ENCODE data around the gene TSHZ3.

TSHZ3 gene

GRCh38 chr19:31347354-31347753 is 1.9 kb downstream of the TSHZ3 start:
- peak overlapping the region; percentile 72 for H3K4me3 ChIP-seq (replicated peaks; ENCODE audit: low read depth, low read length)
- TF ChIP-seq CTCF (IDR thresholded peaks at IDR 0.05; ENCODE audit: low read length, missing control alignments): no peak
- no peak for DNase-seq (ENCODE audit: low read depth)

- no peak overlapping the region for H3K4me3 ChIP-seq (replicated peaks; ENCODE audit: low read depth, low read length)
- no peak for TF ChIP-seq CTCF (IDR thresholded peaks at IDR 0.05; ENCODE audit: low read length, missing control alignments)
- DNase-seq (ENCODE audit: low read depth): no peak
Measured at GRCh38 chr19:31346184-31347059, 2.8 kb downstream of the TSHZ3 start.

GRCh38 chr19:31344403-31344802 is 4.8 kb downstream of the TSHZ3 start:
- TF ChIP-seq CTCF (IDR thresholded peaks at IDR 0.05; ENCODE audit: low read length, missing control alignments): no peak
- no peak overlapping the region for H3K4me3 ChIP-seq (replicated peaks; ENCODE audit: low read depth, low read length)
- DNase-seq (ENCODE audit: low read depth): no peak

GRCh38 chr19:31342926-31343325 is 6.3 kb downstream of the TSHZ3 start:
- no peak overlapping the region for H3K4me3 ChIP-seq (replicated peaks; ENCODE audit: low read depth, low read length)
- no peak for DNase-seq (ENCODE audit: low read depth)
- TF ChIP-seq CTCF (IDR thresholded peaks at IDR 0.05; ENCODE audit: low read length, missing control alignments): no peak

- DNase-seq (ENCODE audit: low read depth): peak; percentile 40
- H3K4me3 ChIP-seq (replicated peaks; ENCODE audit: low read depth, low read length): no peak overlapping the region
Measured at GRCh38 chr19:31340042-31341025, 8.9 kb downstream of the TSHZ3 start.

GRCh38 chr19:31339411-31339810 is 9.8 kb downstream of the TSHZ3 start:
- TF ChIP-seq CTCF (IDR thresholded peaks at IDR 0.05; ENCODE audit: low read length, missing control alignments): no peak
- no peak for DNase-seq (ENCODE audit: low read depth)
- no peak overlapping the region for H3K4me3 ChIP-seq (replicated peaks; ENCODE audit: low read depth, low read length)

More at GRCh38 chr19:31340042-31341025, 8.9 kb downstream of the TSHZ3 start:
- TF ChIP-seq CTCF (IDR thresholded peaks at IDR 0.05; ENCODE audit: low read length, missing control alignments): no peak

Data from fibroblast of pulmonary artery (primary cell).